Mesangial cell (primary cell): ENCODE results near the gene REG1A. TPM values are rescaled to one million over a fixed set of nuclear protein-coding genes. Genes with fewer than 3 reads are reported as not detected.

Source experiments
- total RNA-seq: library from RNA; depleted of rRNA; stranded (reverse); fragments of >200 nt; gene quantifications from 2 replicates; pipeline ENCODE4 v1.2.3, GENCODE V29; 2015

The REG1A gene
- not detected in 2 replicates for total RNA-seq

GRCh38 chr2:79120194-79120713 is at the start of gene REG1A:
TSS of gene REG1A (plus strand) at chr2:79120488. CDS start at chr2:79120862, 374 bp downstream.

GRCh38 chr2:79087785-79088364 is 32.4 kb upstream of the REG1A start, which contains the start of gene REG1B:
TSS of gene REG1B (minus strand) at chr2:79087993. CDS start at chr2:79087612, 381 bp downstream.

GRCh38 chr2:79159653-79160052 is 39.4 kb downstream of the REG1A start, which contains the start of gene REG3A:
TSS of gene REG3A (minus strand) at chr2:79159753. CDS start at chr2:79159405, 348 bp downstream.

Other genes starting within 250 kb of the REG1A start
- not detected in 2 replicates for gene REG3G, start 94.8 kb upstream of the REG1A start, total RNA-seq
- gene REG1B, start 32.5 kb upstream of the REG1A start, total RNA-seq = not detected in 2 replicates
- gene REG3A, start 39.3 kb downstream of the REG1A start, total RNA-seq = not detected in 2 replicates